SK-N-SH treated with all-trans-retinoic acid at 6 μM for 48 hours (cell line): ENCODE results near the gene TNPO1.

Experiments used
- ATAC-seq: fragments of 200-7000 bp; cut with Tn5 transposase; 3 replicates; pipeline ENCODE4 v1.9.1; 2020; ENCODE audit warnings: mild to moderate bottlenecking, moderate library complexity
- BACH2 ChIP-seq: fragments of 250-450 bp; sonication (Bioruptor Pico); IDR thresholded peaks from 2 replicates; pipeline ENCODE4 v1.9.0; 2021; ENCODE audit warnings: mild to moderate bottlenecking, borderline replicate concordance
- CSDC2 ChIP-seq: fragments of 250-450 bp; sonication (Bioruptor Pico); IDR thresholded peaks from 2 replicates; pipeline ENCODE4 v1.5.0; 2020; ENCODE audit warnings: mild to moderate bottlenecking, moderate library complexity
- ESRRG ChIP-seq: fragments of 250-450 bp; sonication (Bioruptor Pico); IDR thresholded peaks from 2 replicates; pipeline ENCODE4 v1.6.1; 2021; ENCODE audit warnings: mild to moderate bottlenecking
- OSR1 ChIP-seq: fragments of 250-450 bp; sonication (Bioruptor Pico); IDR thresholded peaks from 2 replicates; pipeline ENCODE4 v1.8.0; 2022; ENCODE audit warnings: moderate library complexity, mild to moderate bottlenecking, inconsistent platforms
- PPARA ChIP-seq: fragments of 250-450 bp; sonication (Bioruptor Pico); IDR thresholded peaks from 2 replicates; pipeline ENCODE4 v1.5.0; 2020; ENCODE audit warnings: mild to moderate bottlenecking, borderline replicate concordance
- SNAI2 ChIP-seq: fragments of 250-450 bp; sonication (Bioruptor Pico); IDR thresholded peaks from 2 replicates; pipeline ENCODE4 v1.5.0; 2020; ENCODE audit warnings: mild to moderate bottlenecking, moderate library complexity
- ZFP3 ChIP-seq: fragments of 250-450 bp; sonication (Bioruptor Pico); IDR thresholded peaks from 2 replicates; pipeline ENCODE4 v1.5.0; 2020; ENCODE audit warnings: mild to moderate bottlenecking, moderate library complexity
- ZNF70 ChIP-seq: fragments of 450-650 bp; formaldehyde crosslinking; IDR thresholded peaks from 2 replicates; pipeline ENCODE4 v1.5.0; 2020; ENCODE audit warnings: mild to moderate bottlenecking, moderate library complexity
- ZNF8 ChIP-seq: fragments of 450-650 bp; formaldehyde crosslinking; IDR thresholded peaks from 2 replicates; pipeline ENCODE4 v1.5.0; 2020; ENCODE audit warnings: mild to moderate bottlenecking, moderate library complexity
- TF ChIP-seq, protein P1 (sequence below): fragments of 250-450 bp; sonication (Bioruptor Pico); IDR thresholded peaks from 2 replicates; pipeline ENCODE4 v1.8.0; 2020; ENCODE audit warnings: mild to moderate bottlenecking, moderate library complexity, borderline replicate concordance
- TF ChIP-seq, protein P2 (sequence below): fragments of 250-450 bp; sonication (Bioruptor Pico); IDR thresholded peaks from 2 replicates; pipeline ENCODE4 v1.8.0; 2021; ENCODE audit warnings: low read depth, mild to moderate bottlenecking, moderate library complexity, borderline replicate concordance
- TF ChIP-seq, protein P3 (sequence below): fragments of 250-450 bp; sonication (Bioruptor Pico); IDR thresholded peaks from 2 replicates; pipeline ENCODE4 v1.5.0; 2020; ENCODE audit warnings: mild to moderate bottlenecking, moderate library complexity
- TF ChIP-seq, protein P4 (sequence below): fragments of 250-450 bp; sonication (Bioruptor Pico); IDR thresholded peaks from 2 replicates; pipeline ENCODE4 v1.5.1; 2021; ENCODE audit warnings: mild to moderate bottlenecking, moderate library complexity
- TF ChIP-seq, protein P5 (sequence below): fragments of 250-450 bp; sonication (Bioruptor Pico); IDR thresholded peaks from 2 replicates; pipeline ENCODE4 v1.5.1; 2020; ENCODE audit warnings: low read depth, mild to moderate bottlenecking, moderate library complexity

TNPO1 gene

DNA sequence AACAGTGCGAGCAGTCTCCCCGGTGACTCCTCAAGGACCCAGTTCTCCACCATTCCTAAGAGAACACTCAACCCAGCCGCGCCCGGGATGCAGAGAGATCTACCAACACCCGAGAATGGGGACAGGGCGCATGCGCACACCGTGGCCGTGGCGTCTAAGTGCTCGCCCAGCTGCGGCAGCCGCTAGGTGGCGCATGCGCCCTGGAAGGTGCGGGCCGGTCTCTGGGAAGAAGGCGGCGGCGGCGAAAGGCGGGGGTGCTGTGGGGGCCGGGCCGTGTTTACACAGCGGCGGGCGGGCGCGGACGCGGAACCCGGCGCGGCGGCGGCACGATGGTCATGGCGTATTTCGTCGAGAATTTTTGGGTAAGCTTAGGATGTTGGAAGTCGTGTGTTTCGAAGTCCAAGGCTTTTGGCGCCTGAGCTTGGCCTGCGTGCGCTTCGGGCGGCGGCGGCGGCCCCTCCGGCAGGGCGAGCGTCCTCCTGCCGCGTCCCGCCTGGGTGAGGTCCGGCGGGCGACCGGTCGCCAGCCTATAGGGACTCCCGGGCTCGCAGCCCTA lies 139.4 kb downstream of the TNPO1 start, which contains the start of gene FCHO2:
TSS of gene FCHO2 (plus strand) at position 274 of the 556 bp plus-strand sequence. CDS start at position 330, 56 bp downstream.
- TF ChIP-seq ZNF70 (CRISPR knock-in tag) = no peak
- TF ChIP-seq, protein P1, sequence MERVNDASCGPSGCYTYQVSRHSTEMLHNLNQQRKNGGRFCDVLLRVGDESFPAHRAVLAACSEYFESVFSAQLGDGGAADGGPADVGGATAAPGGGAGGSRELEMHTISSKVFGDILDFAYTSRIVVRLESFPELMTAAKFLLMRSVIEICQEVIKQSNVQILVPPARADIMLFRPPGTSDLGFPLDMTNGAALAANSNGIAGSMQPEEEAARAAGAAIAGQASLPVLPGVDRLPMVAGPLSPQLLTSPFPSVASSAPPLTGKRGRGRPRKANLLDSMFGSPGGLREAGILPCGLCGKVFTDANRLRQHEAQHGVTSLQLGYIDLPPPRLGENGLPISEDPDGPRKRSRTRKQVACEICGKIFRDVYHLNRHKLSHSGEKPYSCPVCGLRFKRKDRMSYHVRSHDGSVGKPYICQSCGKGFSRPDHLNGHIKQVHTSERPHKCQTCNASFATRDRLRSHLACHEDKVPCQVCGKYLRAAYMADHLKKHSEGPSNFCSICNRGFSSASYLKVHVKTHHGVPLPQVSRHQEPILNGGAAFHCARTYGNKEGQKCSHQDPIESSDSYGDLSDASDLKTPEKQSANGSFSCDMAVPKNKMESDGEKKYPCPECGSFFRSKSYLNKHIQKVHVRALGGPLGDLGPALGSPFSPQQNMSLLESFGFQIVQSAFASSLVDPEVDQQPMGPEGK (CRISPR knock-in tag) = 0 out of 2 replicates have a peak, but pooled peaks have one; percentile 20
- peak; percentile 88 for ATAC-seq

DNA sequence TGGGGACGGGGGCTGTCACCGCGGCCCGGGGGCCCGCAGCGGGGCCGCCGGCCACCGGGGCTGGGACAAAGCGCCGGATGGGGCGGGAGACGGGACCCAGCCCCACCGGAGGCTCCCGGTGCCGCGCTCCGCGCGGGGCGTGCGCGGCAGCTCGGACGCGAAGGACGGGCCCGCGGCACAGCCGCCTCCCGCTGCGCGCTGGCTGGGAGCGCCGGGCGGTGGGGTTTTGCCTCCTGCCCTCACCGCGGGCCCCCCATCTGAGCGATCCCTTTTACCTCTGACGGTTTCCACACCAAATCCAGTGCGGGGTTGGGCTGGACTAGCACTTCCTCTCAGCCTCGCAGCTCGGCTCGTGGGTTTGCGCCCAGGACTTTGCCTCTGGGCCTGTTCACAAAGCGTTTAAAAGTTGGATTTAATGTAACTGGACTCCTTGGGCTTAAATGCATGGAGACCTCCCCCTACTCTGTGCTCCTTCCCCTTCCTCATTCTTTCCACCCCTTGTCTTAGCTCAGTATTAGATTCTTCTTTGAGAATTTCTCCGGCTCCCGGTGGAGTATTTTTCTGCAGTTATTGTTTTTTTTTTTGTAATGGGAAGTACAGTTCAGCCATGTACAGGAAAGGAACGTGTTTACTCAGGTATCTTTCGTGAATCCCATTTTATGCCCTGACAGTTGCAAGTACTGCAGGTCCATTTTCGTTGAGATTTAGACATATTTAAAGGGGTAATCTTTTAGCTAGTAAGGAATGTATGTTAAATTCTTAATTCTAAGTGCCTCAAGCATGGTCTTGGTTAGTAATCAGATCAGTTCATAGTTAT lies 140.1 kb downstream of the TNPO1 start:
- TF ChIP-seq CSDC2 (CRISPR knock-in tag) (no peak), SNAI2 (CRISPR knock-in tag) (no peak), ZNF70 (CRISPR knock-in tag) (no peak)
- TF ChIP-seq, protein P2, sequence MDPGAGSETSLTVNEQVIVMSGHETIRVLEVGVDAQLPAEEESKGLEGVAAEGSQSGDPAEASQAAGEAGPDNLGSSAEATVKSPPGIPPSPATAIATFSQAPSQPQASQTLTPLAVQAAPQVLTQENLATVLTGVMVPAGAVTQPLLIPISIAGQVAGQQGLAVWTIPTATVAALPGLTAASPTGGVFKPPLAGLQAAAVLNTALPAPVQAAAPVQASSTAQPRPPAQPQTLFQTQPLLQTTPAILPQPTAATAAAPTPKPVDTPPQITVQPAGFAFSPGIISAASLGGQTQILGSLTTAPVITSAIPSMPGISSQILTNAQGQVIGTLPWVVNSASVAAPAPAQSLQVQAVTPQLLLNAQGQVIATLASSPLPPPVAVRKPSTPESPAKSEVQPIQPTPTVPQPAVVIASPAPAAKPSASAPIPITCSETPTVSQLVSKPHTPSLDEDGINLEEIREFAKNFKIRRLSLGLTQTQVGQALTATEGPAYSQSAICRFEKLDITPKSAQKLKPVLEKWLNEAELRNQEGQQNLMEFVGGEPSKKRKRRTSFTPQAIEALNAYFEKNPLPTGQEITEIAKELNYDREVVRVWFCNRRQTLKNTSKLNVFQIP = no peak
- TF ChIP-seq, protein P3, sequence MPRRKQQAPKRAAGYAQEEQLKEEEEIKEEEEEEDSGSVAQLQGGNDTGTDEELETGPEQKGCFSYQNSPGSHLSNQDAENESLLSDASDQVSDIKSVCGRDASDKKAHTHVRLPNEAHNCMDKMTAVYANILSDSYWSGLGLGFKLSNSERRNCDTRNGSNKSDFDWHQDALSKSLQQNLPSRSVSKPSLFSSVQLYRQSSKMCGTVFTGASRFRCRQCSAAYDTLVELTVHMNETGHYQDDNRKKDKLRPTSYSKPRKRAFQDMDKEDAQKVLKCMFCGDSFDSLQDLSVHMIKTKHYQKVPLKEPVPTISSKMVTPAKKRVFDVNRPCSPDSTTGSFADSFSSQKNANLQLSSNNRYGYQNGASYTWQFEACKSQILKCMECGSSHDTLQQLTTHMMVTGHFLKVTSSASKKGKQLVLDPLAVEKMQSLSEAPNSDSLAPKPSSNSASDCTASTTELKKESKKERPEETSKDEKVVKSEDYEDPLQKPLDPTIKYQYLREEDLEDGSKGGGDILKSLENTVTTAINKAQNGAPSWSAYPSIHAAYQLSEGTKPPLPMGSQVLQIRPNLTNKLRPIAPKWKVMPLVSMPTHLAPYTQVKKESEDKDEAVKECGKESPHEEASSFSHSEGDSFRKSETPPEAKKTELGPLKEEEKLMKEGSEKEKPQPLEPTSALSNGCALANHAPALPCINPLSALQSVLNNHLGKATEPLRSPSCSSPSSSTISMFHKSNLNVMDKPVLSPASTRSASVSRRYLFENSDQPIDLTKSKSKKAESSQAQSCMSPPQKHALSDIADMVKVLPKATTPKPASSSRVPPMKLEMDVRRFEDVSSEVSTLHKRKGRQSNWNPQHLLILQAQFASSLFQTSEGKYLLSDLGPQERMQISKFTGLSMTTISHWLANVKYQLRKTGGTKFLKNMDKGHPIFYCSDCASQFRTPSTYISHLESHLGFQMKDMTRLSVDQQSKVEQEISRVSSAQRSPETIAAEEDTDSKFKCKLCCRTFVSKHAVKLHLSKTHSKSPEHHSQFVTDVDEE = no peak
- TF ChIP-seq, protein P4, sequence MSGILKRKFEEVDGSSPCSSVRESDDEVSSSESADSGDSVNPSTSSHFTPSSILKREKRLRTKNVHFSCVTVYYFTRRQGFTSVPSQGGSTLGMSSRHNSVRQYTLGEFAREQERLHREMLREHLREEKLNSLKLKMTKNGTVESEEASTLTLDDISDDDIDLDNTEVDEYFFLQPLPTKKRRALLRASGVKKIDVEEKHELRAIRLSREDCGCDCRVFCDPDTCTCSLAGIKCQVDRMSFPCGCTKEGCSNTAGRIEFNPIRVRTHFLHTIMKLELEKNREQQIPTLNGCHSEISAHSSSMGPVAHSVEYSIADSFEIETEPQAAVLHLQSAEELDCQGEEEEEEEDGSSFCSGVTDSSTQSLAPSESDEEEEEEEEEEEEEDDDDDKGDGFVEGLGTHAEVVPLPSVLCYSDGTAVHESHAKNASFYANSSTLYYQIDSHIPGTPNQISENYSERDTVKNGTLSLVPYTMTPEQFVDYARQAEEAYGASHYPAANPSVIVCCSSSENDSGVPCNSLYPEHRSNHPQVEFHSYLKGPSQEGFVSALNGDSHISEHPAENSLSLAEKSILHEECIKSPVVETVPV (CRISPR knock-in tag) = no peak
- TF ChIP-seq, protein P1 (CRISPR knock-in tag) = no peak
- ATAC-seq = peak; percentile 70

DNA sequence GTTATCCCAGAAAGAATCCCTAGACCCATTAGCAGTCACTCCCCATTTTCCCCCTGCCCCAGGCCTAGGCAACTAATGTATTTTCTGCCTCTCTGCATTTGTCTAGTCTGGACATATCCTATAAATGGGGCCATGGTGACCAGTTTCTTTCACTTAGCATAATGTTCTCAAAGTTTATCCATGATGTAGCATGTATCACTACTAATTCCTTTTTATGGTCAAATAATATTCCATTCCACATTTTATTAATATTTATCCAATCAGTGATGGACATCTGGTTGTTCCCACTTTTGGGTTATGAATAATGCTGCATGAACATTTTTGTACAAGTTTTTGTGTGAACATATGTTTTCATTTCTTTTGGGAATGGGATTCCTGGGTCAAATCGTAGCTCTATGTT lies 140.9 kb downstream of the TNPO1 start:
- TF ChIP-seq PPARA = no peak
- TF ChIP-seq ZNF8 (CRISPR knock-in tag) = no peak
- TF ChIP-seq ZFP3 = no peak
- TF ChIP-seq, protein P2 = no peak
- no peak for TF ChIP-seq BACH2
- TF ChIP-seq OSR1 = no peak
- TF ChIP-seq ESRRG (CRISPR knock-in tag) = no peak
- TF ChIP-seq SNAI2 (CRISPR knock-in tag) = no peak
- TF ChIP-seq ZNF70 (CRISPR knock-in tag) = no peak
- TF ChIP-seq, protein P5, sequence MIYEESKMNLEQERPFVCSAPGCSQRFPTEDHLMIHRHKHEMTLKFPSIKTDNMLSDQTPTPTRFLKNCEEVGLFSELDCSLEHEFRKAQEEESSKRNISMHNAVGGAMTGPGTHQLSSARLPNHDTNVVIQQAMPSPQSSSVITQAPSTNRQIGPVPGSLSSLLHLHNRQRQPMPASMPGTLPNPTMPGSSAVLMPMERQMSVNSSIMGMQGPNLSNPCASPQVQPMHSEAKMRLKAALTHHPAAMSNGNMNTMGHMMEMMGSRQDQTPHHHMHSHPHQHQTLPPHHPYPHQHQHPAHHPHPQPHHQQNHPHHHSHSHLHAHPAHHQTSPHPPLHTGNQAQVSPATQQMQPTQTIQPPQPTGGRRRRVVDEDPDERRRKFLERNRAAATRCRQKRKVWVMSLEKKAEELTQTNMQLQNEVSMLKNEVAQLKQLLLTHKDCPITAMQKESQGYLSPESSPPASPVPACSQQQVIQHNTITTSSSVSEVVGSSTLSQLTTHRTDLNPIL (CRISPR knock-in tag) = no peak
- no peak for ATAC-seq
